ENCODE data around the gene TBC1D10A. TPM values are rescaled to one million over a fixed set of nuclear protein-coding genes. Genes with fewer than 3 reads are reported as not detected.

The TBC1D10A gene
- total and polyA plus RNA-seq, 7 donors = 2.2 to 4.8 (median 3.2) TPM

- peaks cover 23% of the 10 kb centered on the region for H3K4me1 ChIP-seq
- H3K27me3 ChIP-seq (ENCODE audit: insufficient read depth in 3 of 3, low read length in 2 of 3) = no peaks in the 10 kb centered on the region
- peaks cover 0 to 31% of the 10 kb centered on the region in 2 donors for H3K36me3 ChIP-seq (ENCODE audit: insufficient read depth in 1 of 2, low read depth in 1 of 2)
- WGBS, 3 donors = 73 to 83% (median 77%) methylated on average over 3 of the region's 3 CpGs
- no peak overlapping the region for H3K27ac ChIP-seq
- H3K4me3 ChIP-seq = no peak overlapping the region
- no peak for TF ChIP-seq CTCF (IDR thresholded peaks at IDR 0.05)
- no peaks in the 10 kb centered on the region for H3K9me3 ChIP-seq
- intact Hi-C loops (cut with DNase I) = loop anchor here in 1 of 2 donors (5.0 kb wide), 1 partner anchor 36 kb away; no protein-coding TSS in a partner anchor
- no peak for DNase-seq
- no peak for ATAC-seq
Observed at GRCh38 chr22:30328466-30329049, 1.8 kb upstream of the TBC1D10A start.

GRCh38 chr22:30327864-30328345 lies 1.2 kb upstream of the TBC1D10A start:
- H3K4me1 ChIP-seq = peaks cover 23% of the 10 kb centered on the region
- 82 to 84% (median 83%) methylated on average over 5 of the region's 5 CpGs for WGBS, 3 donors
- no peak overlapping the region for H3K27ac ChIP-seq
- no peak for ATAC-seq
- H3K4me3 ChIP-seq = no peak overlapping the region
- H3K36me3 ChIP-seq (ENCODE audit: insufficient read depth in 1 of 2, low read depth in 1 of 2) = peaks cover 0 to 25% of the 10 kb centered on the region in 2 donors
- TF ChIP-seq CTCF (IDR thresholded peaks at IDR 0.05) = no peak
- no peak for DNase-seq
- H3K27me3 ChIP-seq (ENCODE audit: insufficient read depth in 3 of 3, low read length in 2 of 3) = no peaks in the 10 kb centered on the region
- intact Hi-C loops (cut with DNase I) = loop anchor here in 1 of 2 donors (5.0 kb wide), 1 partner anchor 36 kb away; no protein-coding TSS in a partner anchor
- no peaks in the 10 kb centered on the region for H3K9me3 ChIP-seq

GRCh38 chr22:30326255-30326705 lies 461 bp downstream of the TBC1D10A start:
- ATAC-seq = peak; percentile 26 to 44 (median 33)
- peaks cover 23% of the 10 kb centered on the region for H3K4me1 ChIP-seq
- H3K36me3 ChIP-seq (ENCODE audit: insufficient read depth in 1 of 2, low read depth in 1 of 2) = peaks cover 0 to 11% of the 10 kb centered on the region in 2 donors
- intact Hi-C loops (cut with DNase I) = loop anchor here in 1 of 2 donors (5.0 kb wide), 1 partner anchor 34 kb away; no protein-coding TSS in a partner anchor
- H3K4me3 ChIP-seq = peak overlapping the region; percentile 88
- H3K27ac ChIP-seq = peak overlapping the region; percentile 54
- no peak for TF ChIP-seq CTCF (IDR thresholded peaks at IDR 0.05)
- H3K27me3 ChIP-seq (ENCODE audit: insufficient read depth in 3 of 3, low read length in 2 of 3) = no peaks in the 10 kb centered on the region
- H3K9me3 ChIP-seq = no peaks in the 10 kb centered on the region
- DNase-seq = peak; percentile 38 to 60
- WGBS, 3 donors = 1 to 3% (median 1%) methylated on average over 13 to 34 of the region's 34 CpGs

- 45 to 49% (median 47%) methylated on average over 14 of the region's 14 CpGs for WGBS, 3 donors
- no peak overlapping the region for H3K27ac ChIP-seq
- intact Hi-C loops (cut with DNase I) = loop anchor here in 1 of 2 donors (5.0 kb wide), 1 partner anchor 33 kb away; no protein-coding TSS in a partner anchor
- ATAC-seq (no peak), DNase-seq (no peak)
- H3K9me3 ChIP-seq = no peaks in the 10 kb centered on the region
- TF ChIP-seq CTCF (IDR thresholded peaks at IDR 0.05) = no peak
- peak overlapping the region; percentile 88 for H3K4me3 ChIP-seq
- H3K4me1 ChIP-seq = peaks cover 23% of the 10 kb centered on the region
- H3K27me3 ChIP-seq (ENCODE audit: insufficient read depth in 3 of 3, low read length in 2 of 3) = no peaks in the 10 kb centered on the region
- peaks cover 0 to 6% of the 10 kb centered on the region in 2 donors for H3K36me3 ChIP-seq (ENCODE audit: insufficient read depth in 1 of 2, low read depth in 1 of 2)
Observed at GRCh38 chr22:30325724-30326254, 952 bp downstream of the TBC1D10A start.
